NCI-H226 (cell line): ENCODE measurements around the gene CD109.
"Not testable (repeated sequence)": the region's sequence is repeated elsewhere in the genome, so short reads cannot be mapped to it uniquely, and the experiment has no call there.

ENCODE experiments used
- DNase-seq: peaks from one replicate; pipeline ENCODE4 v3.0.0-alpha.2; 2015

Gene CD109

GRCh38 chr6:73690056-73690455 lies 5.9 kb upstream of the CD109 start:
- DNase-seq: no peak

GRCh38 chr6:73691512-73691911 lies 4.5 kb upstream of the CD109 start:
- peak; percentile 20 for DNase-seq

DNA sequence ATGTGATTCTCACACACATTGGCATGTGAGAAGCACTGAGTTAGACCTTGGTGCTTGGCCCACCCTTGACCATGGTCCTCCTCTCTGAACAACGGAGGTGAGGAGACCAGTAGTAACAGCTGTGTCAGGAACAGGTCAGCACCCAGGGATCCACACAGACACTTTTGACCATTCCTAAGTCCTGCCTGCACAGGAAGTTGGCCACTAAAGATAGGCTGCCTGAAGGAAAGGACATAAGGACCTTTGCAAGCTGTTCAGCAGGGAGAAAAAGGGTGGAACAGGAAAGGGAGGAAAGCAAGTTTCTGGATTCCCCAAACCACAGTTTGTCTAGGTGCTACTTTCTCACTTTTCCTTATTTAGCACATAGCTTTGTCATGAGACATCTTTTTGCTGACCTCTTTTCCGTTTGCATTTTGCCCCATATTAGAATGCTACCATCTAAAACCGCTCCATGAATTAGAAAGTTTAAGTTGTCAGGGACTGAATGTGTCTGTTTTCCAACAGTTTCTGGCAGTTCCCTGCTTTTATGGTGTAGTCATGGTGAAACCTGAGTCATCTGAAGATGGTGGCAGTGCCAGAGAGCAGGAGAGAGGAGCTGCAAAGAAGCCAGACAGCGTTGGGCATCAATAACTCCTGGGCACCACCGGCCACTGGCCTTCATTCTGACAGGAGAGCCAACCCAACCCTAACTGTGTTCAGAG lies 1.1 kb upstream of the CD109 start:
- DNase-seq: peak; percentile 34

DNA sequence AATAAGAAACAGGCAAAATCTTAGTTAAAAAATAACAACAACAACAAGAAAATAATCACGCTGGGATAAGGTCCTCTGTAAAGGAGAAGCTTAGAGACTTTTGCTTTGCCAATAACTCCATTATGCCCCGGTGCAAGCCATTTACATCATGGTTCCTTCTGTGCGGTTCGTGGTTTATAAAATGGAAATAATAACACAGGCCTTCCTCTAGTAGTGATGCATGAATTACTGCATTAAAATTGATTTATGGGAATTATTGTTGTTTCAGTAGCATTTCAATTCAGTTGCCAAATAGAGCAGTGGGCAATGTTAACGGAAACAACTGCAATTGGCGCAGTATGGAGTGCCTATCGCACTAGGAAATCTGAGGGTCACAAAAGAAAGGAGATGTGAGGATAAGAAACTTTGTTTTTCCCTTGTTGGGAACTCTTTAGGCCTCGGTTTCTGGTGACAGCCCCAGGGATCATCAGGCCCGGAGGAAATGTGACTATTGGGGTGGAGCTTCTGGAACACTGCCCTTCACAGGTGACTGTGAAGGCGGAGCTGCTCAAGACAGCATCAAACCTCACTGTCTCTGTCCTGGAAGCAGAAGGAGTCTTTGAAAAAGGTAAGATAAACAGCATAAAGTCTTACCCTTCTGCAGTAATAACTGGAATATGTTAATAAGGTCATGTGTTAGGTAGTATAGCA lies 1.1 kb downstream of the CD109 start:
- DNase-seq: no peak

- DNase-seq: no peak
Observed at GRCh38 chr6:73699676-73700459, 3.9 kb downstream of the CD109 start.

DNA sequence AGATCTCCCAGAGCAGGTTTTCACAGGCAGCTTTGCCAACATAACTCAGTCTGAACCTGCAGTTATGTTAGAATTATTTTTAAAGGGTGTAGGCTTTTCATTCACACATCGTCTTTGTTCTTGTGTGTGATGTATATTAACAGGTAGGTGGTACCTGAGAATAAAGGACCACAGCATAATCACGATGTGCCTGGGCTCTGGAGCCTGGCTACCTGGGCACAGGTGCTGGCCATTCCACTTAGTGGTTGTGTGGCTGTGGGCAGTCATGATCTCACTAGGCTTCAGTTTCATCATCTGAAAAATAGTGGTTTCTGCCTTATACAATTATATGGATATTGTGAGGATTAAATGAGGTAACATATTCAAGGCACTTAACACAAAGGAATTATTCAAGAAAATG lies 6.4 kb downstream of the CD109 start:
- DNase-seq: no peak

DNA sequence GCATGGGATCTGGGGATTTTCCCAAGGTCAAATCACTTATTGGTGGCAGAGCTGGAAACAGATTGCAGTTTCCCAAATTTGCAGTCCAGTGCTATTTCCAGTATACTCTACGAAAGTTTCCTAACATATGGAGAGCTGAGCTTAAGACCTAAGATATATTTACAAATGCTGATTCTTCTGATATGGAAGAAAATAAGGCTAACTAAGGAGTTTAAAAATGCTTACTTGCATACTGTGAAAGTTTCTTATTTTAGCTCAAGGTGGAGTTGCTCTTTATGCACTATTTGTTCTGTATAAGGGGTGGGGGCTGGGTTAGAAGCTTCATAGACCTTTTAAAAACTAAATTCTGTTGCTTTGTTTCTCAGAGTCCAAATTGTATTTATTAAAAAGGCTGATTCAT lies 7.5 kb downstream of the CD109 start:
- no peak for DNase-seq

DNA sequence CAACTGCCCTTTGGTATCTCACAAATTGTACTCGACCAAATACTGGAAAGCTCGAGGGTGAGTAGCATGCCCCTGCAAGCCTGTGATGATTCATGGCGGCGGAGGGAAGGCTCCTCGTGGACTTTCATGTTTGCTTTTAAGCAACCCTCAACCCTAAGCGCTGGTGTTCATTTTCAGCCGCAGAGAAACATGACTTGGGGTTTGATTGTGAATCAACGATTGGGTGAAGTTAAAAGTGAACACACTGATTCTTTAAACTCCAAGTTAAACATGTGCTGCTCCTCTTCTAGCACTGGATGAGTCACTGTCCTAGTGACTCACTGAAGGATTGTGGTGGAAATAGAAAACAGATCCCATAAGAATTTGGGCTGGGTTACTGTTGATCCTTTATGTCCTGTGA lies 8.3 kb downstream of the CD109 start:
- DNase-seq: peak; percentile 62

DNA sequence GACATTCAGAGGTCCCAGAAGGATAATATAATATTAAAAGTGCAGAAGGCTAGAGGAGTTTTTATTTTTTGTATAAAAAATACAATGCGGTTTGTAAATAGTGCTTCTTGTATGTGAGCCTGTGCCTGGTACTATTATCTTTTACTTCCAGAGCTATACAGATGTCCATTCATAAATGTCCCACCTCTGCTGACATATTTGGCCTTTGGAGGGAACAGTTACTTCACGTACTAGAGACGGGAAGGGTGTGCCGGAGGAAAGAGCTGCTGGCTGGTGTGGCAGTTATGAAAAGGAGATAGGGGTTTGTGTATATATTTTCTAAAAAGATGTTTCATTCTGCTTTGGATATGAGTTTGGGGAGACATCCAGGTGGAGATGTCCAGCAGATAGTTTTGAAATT lies 8.8 kb downstream of the CD109 start:
- no peak for DNase-seq

GRCh38 chr6:73706971-73707370 lies 11.0 kb downstream of the CD109 start:
- DNase-seq: no peak

DNA sequence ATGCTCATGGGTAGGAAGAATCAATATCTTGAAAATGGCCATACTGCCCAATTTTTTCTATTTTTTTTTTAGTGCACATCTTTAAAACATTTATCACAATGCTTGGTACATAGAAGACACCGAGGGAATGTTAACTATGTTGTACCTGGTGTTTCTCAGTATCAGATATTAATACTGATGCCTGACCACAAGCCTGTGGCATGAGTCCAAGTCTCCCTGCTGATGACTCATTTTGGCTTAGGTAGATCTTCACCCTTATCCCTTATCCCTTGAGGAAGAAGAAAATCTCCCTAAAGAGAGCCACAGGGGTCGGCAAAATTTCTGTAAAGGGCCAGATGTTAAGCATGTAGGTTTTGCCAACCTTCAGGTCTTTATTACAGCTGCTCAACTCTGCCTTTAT lies 14.5 kb downstream of the CD109 start:
- peak; percentile 82 for DNase-seq

DNA sequence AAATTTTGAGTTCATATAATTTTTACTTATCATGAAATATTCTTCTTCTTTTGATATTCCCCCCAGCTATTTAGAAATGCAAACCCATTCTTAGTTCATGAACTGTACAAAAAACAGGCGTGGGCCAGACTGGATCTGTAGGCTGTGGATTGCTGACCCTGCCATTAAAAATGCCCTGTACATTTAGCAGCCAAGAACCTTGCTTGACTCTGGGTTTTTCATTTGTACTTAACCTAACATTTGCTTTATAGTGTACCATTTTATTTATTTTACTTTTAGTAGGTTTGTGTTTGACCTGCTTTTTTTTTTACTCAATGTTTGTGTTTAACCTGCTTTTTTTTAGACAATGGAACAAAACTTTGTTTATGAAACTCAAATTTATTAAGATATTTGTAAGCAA lies 14.9 kb downstream of the CD109 start:
- DNase-seq: no peak

- no peak for DNase-seq
Observed at GRCh38 chr6:73712535-73713173, 16.7 kb downstream of the CD109 start.

- DNase-seq: no peak
Observed at GRCh38 chr6:73713426-73714147, 17.6 kb downstream of the CD109 start.

DNA sequence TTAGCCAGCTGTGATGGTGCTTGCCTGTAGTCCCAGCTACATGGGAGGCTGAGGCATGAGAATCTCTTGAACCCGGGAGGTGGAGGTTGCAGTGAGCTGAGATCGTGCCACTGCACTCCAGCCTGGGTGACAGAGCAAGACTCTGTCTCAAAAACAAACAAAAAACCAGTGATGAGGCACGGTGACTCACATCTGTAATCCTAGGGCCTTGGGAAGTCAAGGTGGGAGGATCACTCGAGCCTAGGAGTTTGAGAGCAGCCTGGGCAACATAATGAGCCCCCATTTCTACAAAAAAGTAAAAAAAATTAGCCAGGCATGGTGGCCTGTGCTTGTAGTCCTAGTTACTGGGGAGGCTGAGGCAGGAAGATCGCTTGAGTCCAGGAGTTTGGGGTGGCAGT lies 19.1 kb downstream of the CD109 start:
- not testable (repeated sequence) for DNase-seq

DNA sequence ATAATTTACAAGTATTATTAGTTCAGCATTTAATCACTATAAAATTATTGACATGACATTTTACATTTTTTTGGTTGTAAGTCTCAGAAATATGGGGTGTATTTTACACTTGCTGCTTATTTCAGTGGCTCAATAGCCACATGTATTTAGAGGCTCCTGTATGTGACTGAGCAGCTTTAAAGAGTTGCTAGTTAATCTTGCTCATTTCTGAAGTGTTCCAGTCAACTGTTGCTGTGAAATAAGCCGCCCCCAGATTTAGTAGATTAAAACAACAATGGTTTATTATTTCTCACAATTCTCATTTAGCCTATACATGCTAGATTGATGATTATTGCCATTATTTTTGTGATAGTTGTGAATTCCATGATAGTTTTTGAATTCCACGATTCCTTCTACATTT lies 23.0 kb downstream of the CD109 start:
- no peak for DNase-seq

GRCh38 chr6:73722318-73723060 lies 26.5 kb downstream of the CD109 start:
- DNase-seq: peak; percentile 51

DNA sequence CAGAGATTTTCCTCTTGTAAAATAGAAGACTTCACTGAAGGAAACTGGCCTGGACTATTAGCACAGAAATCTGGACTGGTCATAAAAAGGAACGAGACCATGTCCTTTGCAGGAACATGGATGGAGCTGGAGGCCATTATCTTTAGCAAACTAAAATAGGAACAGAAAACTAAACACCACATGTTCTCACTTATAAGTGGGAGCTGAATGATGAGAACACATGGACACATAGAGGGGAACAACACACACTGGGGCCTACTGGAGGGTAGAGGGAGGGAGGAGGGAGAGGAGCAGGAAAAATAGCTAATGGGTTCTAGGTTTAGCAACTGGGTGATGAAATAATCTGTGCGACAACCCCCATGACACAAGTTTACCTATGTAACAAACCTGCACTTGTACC lies 27.5 kb downstream of the CD109 start:
- not testable (repeated sequence) for DNase-seq

GRCh38 chr6:73724389-73724788 lies 28.4 kb downstream of the CD109 start:
- DNase-seq: no peak

DNA sequence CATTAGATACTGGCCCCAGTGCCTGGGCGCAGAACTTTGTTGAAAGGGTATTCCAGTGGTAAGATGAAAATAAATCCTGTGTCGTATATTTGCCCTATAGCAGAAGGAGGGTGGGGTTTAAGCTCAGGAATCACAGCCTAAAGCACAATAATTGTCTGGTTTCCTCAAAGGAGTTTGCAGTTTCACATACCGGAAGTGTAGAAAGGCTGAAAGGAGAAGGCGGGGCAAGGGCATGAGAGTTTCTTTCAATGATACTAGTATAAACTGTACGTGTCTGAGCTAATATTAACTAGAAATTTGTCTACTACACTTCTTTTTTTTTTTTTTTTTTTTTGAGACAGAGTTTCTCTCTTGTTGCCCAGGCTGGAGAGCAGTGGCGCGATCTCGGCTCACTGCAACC lies 29.2 kb downstream of the CD109 start:
- not testable (repeated sequence) for DNase-seq

GRCh38 chr6:73727114-73727513 lies 31.1 kb downstream of the CD109 start:
- DNase-seq: no peak
